Thoracic aorta (tissue), 2 donors: ENCODE results near the gene TEX26. TPM values are rescaled to one million over a fixed set of nuclear protein-coding genes. Genes with fewer than 3 reads are reported as not detected.

Source experiments
- ATAC-seq: fragments of 150-250 bp; one replicate; pipeline ENCODE4 v1.8.0; 2017; ENCODE audit warnings: low read depth; ENCODE audit not compliant: insufficient number of reproducible peaks, low FRiP score
- DNase-seq: peaks from one replicate; pipeline ENCODE4 v3.0.0-alpha.2; 2020; ENCODE audit warnings: low spot score
- H3K27ac ChIP-seq, 2 donors: fragments of 200-600 bp; sonication (generic); 1 replicate in 1 of 2; 2 replicates in 1 of 2; pipeline ENCODE4 v1.5.1; 2016; ENCODE audit warnings: mild to moderate bottlenecking in 2 of 2, moderate library complexity in 2 of 2
- H3K27me3 ChIP-seq: fragments of 200-600 bp; sonication (generic); replicated peaks from 2 replicates; pipeline ENCODE4 v1.6.0; 2016; ENCODE audit warnings: mild to moderate bottlenecking; ENCODE audit not compliant: insufficient read depth
- H3K36me3 ChIP-seq: fragments of 200-600 bp; sonication (generic); one replicate; pipeline ENCODE4 v1.5.1; 2016
- H3K4me1 ChIP-seq, 2 donors: fragments of 200-600 bp; sonication (generic); 1 replicate in 1 of 2; 2 replicates in 1 of 2; pipeline versions ENCODE4 v1.5.1 to v1.6.0; 2016; ENCODE audit warnings: low read depth in 2 of 2, mild to moderate bottlenecking in 1 of 2; ENCODE audit not compliant: control insufficient read depth in 1 of 2
- H3K4me3 ChIP-seq: fragments of 200-600 bp; sonication (generic); 2 replicates; pipeline ENCODE4 v1.5.1; 2016; ENCODE audit warnings: mild to moderate bottlenecking
- H3K9me3 ChIP-seq: fragments of 200-600 bp; sonication (generic); 2 replicates; pipeline ENCODE4 v1.5.1; 2016
- total RNA-seq, 2 donors: library from RNA; depleted of rRNA; stranded (reverse); fragments of >200 nt; gene quantifications; one replicate each; pipeline versions ENCODE4 v1.1.0 to v1.2.3, GENCODE V29; 2016
- TF ChIP-seq, protein P1 (sequence below): fragments of 200-600 bp; sonication (generic); IDR thresholded peaks from one replicate; pipeline ENCODE4 v1.5.1; 2019; ENCODE audit warnings: antibody characterized with exemption

TEX26 gene
- total RNA-seq, 2 donors from 2014 or later, result not detected

DNA sequence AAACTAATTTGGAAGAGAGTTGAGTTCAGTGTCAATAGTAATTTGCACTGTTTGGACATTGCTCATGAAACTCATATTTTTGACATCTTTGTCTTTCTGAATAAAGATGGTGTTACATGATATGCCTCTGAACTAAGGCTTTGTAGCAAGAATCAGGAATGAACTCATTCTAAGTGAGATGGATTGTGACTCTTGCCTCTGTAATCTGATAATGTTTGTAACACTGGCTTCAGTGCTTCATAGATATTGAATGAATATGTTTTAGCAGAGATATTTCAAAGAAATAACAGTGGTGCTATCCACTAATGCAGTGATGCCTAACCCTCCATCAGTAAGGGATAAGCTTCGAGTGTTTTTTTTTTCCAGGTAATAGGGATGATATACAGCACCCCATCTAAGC, 32.9 kb downstream of the TEX26 start:
- ATAC-seq (no peak), DNase-seq (no peak)
- Histone ChIP-seq H3K36me3 (no peaks in the 10 kb centered on the region), H3K4me1 (no peaks in the 10 kb centered on the region), H3K9me3 (no peaks in the 10 kb centered on the region), H3K27me3 (no peaks in the 10 kb centered on the region), H3K4me3 (no peak overlapping the region), H3K27ac (no peak overlapping the region)
- TF ChIP-seq, protein P1, sequence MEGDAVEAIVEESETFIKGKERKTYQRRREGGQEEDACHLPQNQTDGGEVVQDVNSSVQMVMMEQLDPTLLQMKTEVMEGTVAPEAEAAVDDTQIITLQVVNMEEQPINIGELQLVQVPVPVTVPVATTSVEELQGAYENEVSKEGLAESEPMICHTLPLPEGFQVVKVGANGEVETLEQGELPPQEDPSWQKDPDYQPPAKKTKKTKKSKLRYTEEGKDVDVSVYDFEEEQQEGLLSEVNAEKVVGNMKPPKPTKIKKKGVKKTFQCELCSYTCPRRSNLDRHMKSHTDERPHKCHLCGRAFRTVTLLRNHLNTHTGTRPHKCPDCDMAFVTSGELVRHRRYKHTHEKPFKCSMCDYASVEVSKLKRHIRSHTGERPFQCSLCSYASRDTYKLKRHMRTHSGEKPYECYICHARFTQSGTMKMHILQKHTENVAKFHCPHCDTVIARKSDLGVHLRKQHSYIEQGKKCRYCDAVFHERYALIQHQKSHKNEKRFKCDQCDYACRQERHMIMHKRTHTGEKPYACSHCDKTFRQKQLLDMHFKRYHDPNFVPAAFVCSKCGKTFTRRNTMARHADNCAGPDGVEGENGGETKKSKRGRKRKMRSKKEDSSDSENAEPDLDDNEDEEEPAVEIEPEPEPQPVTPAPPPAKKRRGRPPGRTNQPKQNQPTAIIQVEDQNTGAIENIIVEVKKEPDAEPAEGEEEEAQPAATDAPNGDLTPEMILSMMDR, result no peak

DNA sequence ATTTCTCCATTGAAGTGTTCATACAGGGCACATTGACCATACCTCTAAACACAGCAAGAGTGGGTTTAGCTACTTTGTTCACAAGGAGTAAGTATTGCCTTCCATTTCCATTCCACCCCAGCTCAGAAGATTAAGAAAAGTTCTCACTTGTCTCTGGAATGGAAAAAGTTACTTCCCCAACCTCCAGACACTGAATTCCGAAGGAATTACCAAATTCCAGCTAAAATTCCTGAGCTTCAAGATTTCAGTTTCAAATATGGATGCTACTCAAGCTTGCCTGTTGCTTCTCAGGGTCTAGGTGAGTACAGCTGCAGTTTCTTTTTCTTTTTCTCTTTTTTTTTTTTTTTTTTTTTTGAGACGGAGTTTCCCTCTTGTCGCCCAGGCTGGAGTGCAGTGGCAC, 33.6 kb downstream of the TEX26 start:
- Histone ChIP-seq H3K9me3 (no peaks in the 10 kb centered on the region), H3K27me3 (no peaks in the 10 kb centered on the region), H3K36me3 (no peaks in the 10 kb centered on the region), H3K4me3 (no peak overlapping the region), H3K4me1 (no peaks in the 10 kb centered on the region), H3K27ac (no peak overlapping the region)
- TF ChIP-seq, protein P1, result no peak
- ATAC-seq (no peak), DNase-seq (no peak)

DNA sequence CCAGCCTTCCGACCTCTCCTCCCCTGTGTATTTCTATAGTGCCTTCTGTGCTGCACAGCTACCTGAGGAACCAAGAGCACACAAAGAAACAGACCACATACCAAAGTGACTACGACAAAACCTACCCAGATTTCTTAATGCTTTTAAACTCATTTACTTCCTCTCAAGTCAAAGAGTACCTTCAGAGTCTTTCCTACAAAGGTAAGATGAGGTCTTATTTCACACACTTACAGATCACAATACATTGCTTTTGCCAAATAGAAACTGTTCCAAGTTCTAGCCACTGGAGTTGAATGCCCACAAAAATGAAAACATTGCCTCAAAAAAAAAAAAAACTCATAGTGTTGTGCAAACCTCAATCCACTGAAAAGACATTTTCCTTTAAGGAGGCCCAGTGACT, 36.4 kb downstream of the TEX26 start:
- H3K4me1 ChIP-seq, result peaks cover 0 to 5% of the 10 kb centered on the region in 2 donors
- DNase-seq (no peak), ATAC-seq (no peak)
- no peaks in the 10 kb centered on the region for H3K9me3 ChIP-seq
- H3K27ac ChIP-seq, result no peak overlapping the region
- no peaks in the 10 kb centered on the region for H3K27me3 ChIP-seq
- no peak overlapping the region for H3K4me3 ChIP-seq
- TF ChIP-seq, protein P1, result no peak
- H3K36me3 ChIP-seq, result no peaks in the 10 kb centered on the region

DNA sequence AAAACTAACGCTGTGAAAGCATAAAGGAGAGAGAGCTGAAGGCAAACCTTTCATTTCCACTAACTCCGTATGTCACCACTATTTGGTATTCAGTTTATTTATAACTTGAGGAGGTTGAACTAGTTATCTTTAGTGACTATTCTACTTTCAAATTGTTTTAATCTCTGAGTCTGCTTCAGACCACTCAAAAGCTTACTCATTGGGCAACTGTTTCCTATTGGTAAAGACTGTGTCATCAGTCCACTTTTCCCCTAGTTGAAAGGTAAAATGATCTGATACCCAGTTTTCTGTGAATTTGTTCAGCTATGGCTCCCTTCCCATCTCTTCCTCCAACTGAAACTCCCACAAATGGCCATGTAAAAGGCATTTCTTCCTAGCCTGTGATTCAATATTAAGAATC, 39.1 kb downstream of the TEX26 start:
- Histone ChIP-seq H3K27ac (no peak overlapping the region), H3K4me1 (peaks cover 0 to 5% of the 10 kb centered on the region in 2 donors), H3K27me3 (no peaks in the 10 kb centered on the region), H3K9me3 (no peaks in the 10 kb centered on the region), H3K4me3 (no peak overlapping the region), H3K36me3 (no peaks in the 10 kb centered on the region)
- ATAC-seq (no peak), DNase-seq (no peak)
- TF ChIP-seq, protein P1, result no peak

- Histone ChIP-seq H3K27ac (no peak overlapping the region), H3K9me3 (no peaks in the 10 kb centered on the region), H3K4me1 (peaks cover 3 to 14% of the 10 kb centered on the region in 2 donors), H3K27me3 (no peaks in the 10 kb centered on the region), H3K36me3 (no peaks in the 10 kb centered on the region), H3K4me3 (no peak overlapping the region)
- no peak for ATAC-seq
- no peak for DNase-seq
- TF ChIP-seq, protein P1, result no peak
These were observed 40.5 kb downstream of the TEX26 start for GRCh38 chr13:30972888-30973377.
